ENCODE measurements around the gene LRRC75A. TPM values are rescaled to one million over a fixed set of nuclear protein-coding genes. Genes with fewer than 3 reads are reported as not detected.

Gene LRRC75A
- total and polyA plus RNA-seq, 2 experiments from 2014 or later, result 9.0 to 23.1 TPM

DNA sequence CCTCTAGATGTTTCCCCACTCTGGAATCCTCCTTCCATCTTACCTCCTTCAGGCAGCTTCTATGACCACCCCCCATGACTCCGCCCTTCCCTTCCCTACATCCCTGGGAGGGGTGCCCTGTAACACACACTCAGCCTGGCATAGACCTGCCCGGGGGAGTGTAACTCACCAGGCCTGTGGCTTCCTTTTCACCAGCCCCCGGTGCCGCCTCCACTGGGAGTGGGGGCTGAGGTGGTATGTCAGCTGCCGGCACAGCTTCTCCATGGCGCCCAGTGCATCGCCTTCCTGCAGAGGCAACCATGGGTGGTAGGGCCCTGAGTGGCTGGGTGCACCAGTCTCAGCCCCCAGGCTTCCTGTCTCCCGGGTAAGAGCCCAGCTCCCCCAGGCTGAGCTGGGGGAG lies 44.3 kb downstream of the LRRC75A start:
- TF ChIP-seq, protein P1, sequence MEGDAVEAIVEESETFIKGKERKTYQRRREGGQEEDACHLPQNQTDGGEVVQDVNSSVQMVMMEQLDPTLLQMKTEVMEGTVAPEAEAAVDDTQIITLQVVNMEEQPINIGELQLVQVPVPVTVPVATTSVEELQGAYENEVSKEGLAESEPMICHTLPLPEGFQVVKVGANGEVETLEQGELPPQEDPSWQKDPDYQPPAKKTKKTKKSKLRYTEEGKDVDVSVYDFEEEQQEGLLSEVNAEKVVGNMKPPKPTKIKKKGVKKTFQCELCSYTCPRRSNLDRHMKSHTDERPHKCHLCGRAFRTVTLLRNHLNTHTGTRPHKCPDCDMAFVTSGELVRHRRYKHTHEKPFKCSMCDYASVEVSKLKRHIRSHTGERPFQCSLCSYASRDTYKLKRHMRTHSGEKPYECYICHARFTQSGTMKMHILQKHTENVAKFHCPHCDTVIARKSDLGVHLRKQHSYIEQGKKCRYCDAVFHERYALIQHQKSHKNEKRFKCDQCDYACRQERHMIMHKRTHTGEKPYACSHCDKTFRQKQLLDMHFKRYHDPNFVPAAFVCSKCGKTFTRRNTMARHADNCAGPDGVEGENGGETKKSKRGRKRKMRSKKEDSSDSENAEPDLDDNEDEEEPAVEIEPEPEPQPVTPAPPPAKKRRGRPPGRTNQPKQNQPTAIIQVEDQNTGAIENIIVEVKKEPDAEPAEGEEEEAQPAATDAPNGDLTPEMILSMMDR (IDR thresholded peaks at IDR 0.05; ENCODE audit: low read depth, low read length), result no peak
- no peaks in the 10 kb centered on the region for H3K9me3 ChIP-seq (ENCODE audit: low read depth)
- H3K27me3 ChIP-seq, result no peaks in the 10 kb centered on the region
- H3K27ac ChIP-seq, result peak overlapping the region; percentile 55
- DNase-seq (ENCODE audit: low read depth in 1 of 2, low spot score in 1 of 2), result no peak
- H3K4me3 ChIP-seq, result no peak overlapping the region
- peaks cover 5% of the 10 kb centered on the region for H3K4me1 ChIP-seq (ENCODE audit: low read depth)
- peaks cover 9% of the 10 kb centered on the region for H3K36me3 ChIP-seq

DNA sequence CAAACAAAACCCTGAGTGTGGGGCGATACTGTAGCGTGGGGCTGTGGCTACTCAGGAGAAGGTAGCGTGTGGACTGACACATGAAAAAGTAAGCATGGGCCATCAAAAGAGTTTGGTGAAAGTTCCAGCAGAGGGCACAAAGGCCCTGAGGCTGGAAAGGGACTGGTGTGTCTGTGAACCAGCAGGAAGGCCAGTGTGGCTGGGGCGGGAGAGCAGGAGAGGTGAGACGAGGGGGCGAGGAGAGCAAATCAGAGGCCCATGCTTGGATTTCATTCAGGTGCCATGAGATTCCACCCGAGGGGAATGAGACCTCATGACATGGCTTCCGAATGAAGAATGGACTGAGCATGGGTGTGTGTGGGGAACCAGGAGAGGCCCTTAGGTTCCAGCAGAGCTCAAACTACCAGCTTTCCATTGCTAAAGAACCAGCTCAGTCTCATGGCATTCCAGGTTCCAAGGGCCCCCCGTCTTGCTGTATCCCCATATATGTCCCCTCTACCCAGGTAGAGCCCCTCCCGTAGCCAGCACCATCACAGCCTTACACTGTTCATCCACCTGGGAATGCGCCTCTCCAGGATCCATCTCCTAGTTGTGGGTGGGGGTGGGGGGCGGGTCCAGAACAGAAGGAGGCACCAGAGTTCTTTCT lies 45.5 kb downstream of the LRRC75A start:
- TF ChIP-seq, protein P1 (IDR thresholded peaks at IDR 0.05; ENCODE audit: low read depth, low read length), result no peak
- H3K27me3 ChIP-seq, result no peaks in the 10 kb centered on the region
- H3K27ac ChIP-seq, result peak overlapping the region; percentile 82
- no peaks in the 10 kb centered on the region for H3K9me3 ChIP-seq (ENCODE audit: low read depth)
- H3K4me3 ChIP-seq, result no peak overlapping the region
- DNase-seq (ENCODE audit: low read depth in 1 of 2, low spot score in 1 of 2), result no peak
- peaks cover 21% of the 10 kb centered on the region for H3K36me3 ChIP-seq
- H3K4me1 ChIP-seq (ENCODE audit: low read depth), result peaks cover 5% of the 10 kb centered on the region

DNA sequence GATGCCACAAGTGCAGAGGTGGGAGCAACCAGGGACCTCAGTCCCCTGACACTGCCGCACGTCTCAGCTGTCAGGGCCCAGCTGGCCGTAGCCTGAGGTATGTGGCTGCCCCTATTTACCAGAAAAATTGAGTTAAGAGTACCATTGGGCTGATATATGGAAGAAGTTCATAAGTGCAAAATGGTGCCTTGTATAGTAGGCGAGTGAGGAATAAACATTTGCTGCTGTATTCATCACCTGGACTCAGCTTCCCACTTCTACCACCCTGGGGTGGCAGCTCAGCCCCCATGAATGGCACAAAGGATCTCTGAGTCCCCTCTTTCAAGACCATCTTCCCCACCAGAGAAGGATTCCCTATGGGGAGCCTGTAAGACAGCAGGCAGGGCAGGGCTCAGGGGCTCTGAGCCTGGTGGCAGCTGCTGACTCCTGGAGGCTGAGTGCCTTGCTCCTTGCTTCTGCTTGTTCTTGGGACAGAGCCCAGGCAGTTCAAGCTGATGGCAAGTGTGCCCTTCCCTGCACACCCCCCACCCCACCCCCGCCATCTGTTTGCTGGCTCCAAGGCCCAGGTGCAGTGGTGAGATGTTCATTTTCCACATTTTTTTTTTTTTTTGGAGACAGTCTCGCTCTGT lies 47.6 kb downstream of the LRRC75A start:
- Histone ChIP-seq H3K27ac (peak overlapping the region; percentile 81), H3K4me3 (no peak overlapping the region), H3K9me3 (ENCODE audit: low read depth) (no peaks in the 10 kb centered on the region), H3K4me1 (ENCODE audit: low read depth) (peaks cover 18% of the 10 kb centered on the region), H3K36me3 (peaks cover 29% of the 10 kb centered on the region), H3K27me3 (no peaks in the 10 kb centered on the region)
- peak in 1 of 2 donors; percentile 19 for DNase-seq (ENCODE audit: low read depth in 1 of 2, low spot score in 1 of 2)
- TF ChIP-seq, protein P1 (IDR thresholded peaks at IDR 0.05; ENCODE audit: low read depth, low read length), result no peak

DNA sequence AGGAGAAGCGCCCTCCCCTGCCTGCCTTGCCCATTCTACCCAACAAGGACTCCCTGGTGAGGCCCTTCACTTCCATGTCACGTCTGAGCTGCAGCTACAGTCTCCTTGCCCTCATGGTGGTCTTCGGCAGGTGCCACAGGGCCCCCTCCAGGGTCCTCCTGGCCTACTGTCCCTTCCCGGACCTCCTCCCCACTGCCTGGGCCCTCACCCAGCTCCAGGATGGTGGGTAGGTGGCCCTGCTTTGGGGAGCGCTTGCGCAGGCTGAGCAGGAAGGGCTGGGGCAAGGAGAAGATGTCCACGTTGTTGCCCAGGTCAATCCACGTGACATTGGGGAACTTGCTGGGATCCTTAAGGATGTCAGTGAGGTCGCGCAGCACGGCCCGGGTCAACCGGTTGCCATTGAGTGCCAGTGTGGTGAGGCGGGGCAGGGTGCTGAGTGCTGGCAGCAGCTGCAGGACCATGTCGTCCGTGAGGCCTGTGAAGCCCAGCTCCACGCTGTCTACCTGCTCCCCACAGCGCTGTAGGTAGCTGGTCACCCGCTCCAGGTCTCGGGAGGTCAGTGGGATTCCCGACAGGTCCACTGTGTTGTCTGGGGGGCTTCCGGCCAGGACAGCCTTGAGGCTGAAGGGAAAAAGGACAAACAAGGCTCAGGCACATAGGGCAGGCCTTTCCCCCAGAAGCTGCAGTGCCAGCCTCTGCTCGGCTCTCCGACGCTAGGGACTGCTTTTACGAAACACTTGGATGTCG lies 48.3 kb downstream of the LRRC75A start:
- Histone ChIP-seq H3K4me1 (ENCODE audit: low read depth) (peaks cover 18% of the 10 kb centered on the region), H3K27me3 (no peaks in the 10 kb centered on the region), H3K9me3 (ENCODE audit: low read depth) (no peaks in the 10 kb centered on the region), H3K36me3 (peaks cover 29% of the 10 kb centered on the region), H3K4me3 (no peak overlapping the region), H3K27ac (peak overlapping the region; percentile 81)
- TF ChIP-seq, protein P1 (IDR thresholded peaks at IDR 0.05; ENCODE audit: low read depth, low read length), result no peak
- DNase-seq (ENCODE audit: low read depth in 1 of 2, low spot score in 1 of 2), result no peak

DNA sequence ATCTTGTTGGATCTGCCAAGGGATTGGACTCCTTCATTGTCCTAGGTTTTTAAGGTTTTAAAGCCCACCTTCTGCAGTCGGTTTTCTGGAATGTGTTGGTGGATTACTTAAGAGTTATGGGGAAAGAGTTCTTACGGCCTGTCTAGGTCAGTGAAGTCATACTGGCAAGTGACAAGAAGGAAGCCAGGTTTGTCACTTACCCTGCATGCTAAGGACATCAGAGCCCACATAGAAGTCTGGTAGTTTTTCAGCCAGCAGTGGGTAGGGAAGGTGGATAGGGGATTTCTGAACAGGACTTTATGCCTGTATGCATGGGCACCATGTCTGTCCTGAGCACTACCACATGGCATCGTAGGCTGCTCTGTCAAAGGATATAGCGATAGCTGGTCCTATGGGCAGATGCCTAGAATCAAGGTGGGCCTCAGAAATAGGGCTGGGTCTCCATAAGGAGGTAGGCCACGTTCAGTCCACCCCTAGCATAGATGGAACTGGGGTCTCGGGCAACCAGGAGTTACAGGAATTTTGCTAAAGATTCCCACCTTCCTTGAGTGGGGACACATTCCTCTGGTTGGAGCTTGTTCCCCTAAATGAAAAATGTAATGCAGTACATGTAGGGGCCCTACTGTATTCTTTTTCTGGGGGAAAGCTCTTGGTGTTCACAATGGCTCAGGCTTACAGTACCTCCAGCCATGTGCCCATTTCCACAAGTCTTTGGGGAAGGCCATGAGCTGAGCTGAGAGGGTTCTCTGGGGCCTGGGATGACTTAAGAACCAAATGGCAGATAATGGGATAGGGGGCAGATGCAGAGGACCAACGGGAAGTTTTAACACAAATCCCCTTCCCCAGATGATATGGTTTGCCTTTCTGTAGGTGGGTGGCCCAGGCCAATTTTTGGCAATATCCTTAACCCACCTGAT lies 49.1 kb downstream of the LRRC75A start:
- Histone ChIP-seq H3K4me3 (no peak overlapping the region), H3K27me3 (no peaks in the 10 kb centered on the region), H3K36me3 (peaks cover 29% of the 10 kb centered on the region), H3K4me1 (ENCODE audit: low read depth) (peaks cover 23% of the 10 kb centered on the region), H3K9me3 (ENCODE audit: low read depth) (no peaks in the 10 kb centered on the region), H3K27ac (peak overlapping the region; percentile 81)
- TF ChIP-seq, protein P1 (IDR thresholded peaks at IDR 0.05; ENCODE audit: low read depth, low read length), result no peak
- DNase-seq (ENCODE audit: low read depth in 1 of 2, low spot score in 1 of 2), result peak in 1 of 2 donors; percentile 57

Data from cardiac muscle cell (in vitro differentiated cells and primary cell).